Measurements from ENCODE around the gene GRP.

- TF ChIP-seq POLR2A (IDR thresholded peaks at IDR 0.05; ENCODE audit: low read depth, low read length) (no peak), CTCF (conservative IDR thresholded peaks at IDR 0.05; ENCODE audit: low read depth, low read length) (no peak), CEBPB (IDR thresholded peaks at IDR 0.05; ENCODE audit: low read depth, low read length) (no peak), CHD1 (IDR thresholded peaks at IDR 0.05; ENCODE audit: low read depth, low read length) (no peak)
Measured at GRCh38 chr18:59172664-59173249, 47.2 kb upstream of the GRP start.
